ENCODE data around the gene PAN3. TPM values are rescaled to one million over a fixed set of nuclear protein-coding genes. Genes with fewer than 3 reads are reported as not detected.

Gene PAN3
- polyA plus RNA-seq, 1 experiment, result 10.7 TPM

DNA sequence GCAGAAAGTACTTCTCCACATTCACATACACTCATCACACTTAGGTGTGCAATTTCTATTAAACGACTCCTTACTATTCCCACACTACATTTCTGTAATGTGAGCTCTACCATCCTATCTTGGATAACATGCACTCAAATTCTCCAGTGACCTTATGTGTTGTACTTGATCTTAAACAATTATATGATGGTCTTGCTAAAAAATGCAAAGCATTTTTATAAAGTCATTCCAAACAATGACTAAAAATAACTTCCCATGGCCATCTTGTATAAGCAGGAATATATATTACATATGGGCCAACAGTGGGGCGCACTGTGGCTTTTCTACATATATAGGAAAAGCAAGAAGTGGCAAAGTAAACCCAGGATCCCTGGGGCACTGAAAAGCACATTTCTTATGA, 201.1 kb downstream of the PAN3 start:
- no peak for TF ChIP-seq CTCF (IDR thresholded peaks at IDR 0.05; ENCODE audit: insufficient read depth, low read depth, low read length)
- DNase-seq (ENCODE audit: low read depth), result no peak
- POLR2A ChIA-PET, result no interaction called here
- Histone ChIP-seq H3K4me3 (ENCODE audit: low read depth, low read length) (no peak overlapping the region), H3K27me3 (ENCODE audit: control insufficient read depth, insufficient read depth, low read length) (no peaks in the 10 kb centered on the region), H3K36me3 (ENCODE audit: control insufficient read depth, insufficient read depth, low read length) (no peaks in the 10 kb centered on the region)
- CTCF ChIA-PET, result no interaction called here

- Histone ChIP-seq H3K36me3 (ENCODE audit: control insufficient read depth, insufficient read depth, low read length) (no peaks in the 10 kb centered on the region), H3K4me3 (ENCODE audit: low read depth, low read length) (no peak overlapping the region), H3K27me3 (ENCODE audit: control insufficient read depth, insufficient read depth, low read length) (no peaks in the 10 kb centered on the region)
- DNase-seq (ENCODE audit: low read depth), result peak; percentile 82
- no peak for TF ChIP-seq CTCF (IDR thresholded peaks at IDR 0.05; ENCODE audit: insufficient read depth, low read depth, low read length)
- ChIA-PET POLR2A (no interaction called here), CTCF (no interaction called here)
These were observed 202.0 kb downstream of the PAN3 start for GRCh38 chr13:28340272-28340793.

- Histone ChIP-seq H3K27me3 (ENCODE audit: control insufficient read depth, insufficient read depth, low read length) (no peaks in the 10 kb centered on the region), H3K4me3 (ENCODE audit: low read depth, low read length) (no peak overlapping the region), H3K36me3 (ENCODE audit: control insufficient read depth, insufficient read depth, low read length) (no peaks in the 10 kb centered on the region)
- ChIA-PET CTCF (interaction anchor here (0.6 to 0.9 kb wide), 2 partner anchors 13 to 409 kb away, joined by 3 read pairs; no protein-coding TSS in a partner anchor), POLR2A (no interaction called here)
- DNase-seq (ENCODE audit: low read depth), result no peak
- no peak for TF ChIP-seq CTCF (IDR thresholded peaks at IDR 0.05; ENCODE audit: insufficient read depth, low read depth, low read length)
These were observed 203.9 kb downstream of the PAN3 start for GRCh38 chr13:28342251-28342650.

DNA sequence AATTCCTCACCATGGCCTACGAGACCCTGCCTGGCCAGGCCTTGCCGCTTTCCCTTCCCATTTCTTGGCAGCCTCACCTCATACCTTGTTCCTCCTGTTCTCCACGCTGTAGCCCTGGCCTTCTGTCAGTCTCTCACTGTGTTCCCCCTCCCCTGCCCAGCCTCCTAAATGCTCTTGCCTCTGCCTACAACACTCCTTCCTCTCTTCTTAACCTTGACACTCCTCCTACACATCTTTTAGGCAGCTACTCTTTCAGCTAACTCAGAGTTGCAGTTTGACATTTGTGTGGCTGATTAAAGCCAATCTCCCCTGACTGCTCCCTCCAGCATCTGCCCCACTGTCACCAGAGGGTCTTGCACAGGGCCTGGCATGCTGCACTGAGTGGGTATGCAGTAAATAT, 205.8 kb downstream of the PAN3 start:
- no peak overlapping the region for H3K4me3 ChIP-seq (ENCODE audit: low read depth, low read length)
- ChIA-PET POLR2A (no interaction called here), CTCF (interaction anchor here (0.7 kb wide), 1 partner anchor 21 kb away, joined by 3 read pairs; no protein-coding TSS in a partner anchor)
- no peak for DNase-seq (ENCODE audit: low read depth)
- TF ChIP-seq CTCF (IDR thresholded peaks at IDR 0.05; ENCODE audit: insufficient read depth, low read depth, low read length), result no peak
- H3K36me3 ChIP-seq (ENCODE audit: control insufficient read depth, insufficient read depth, low read length), result no peaks in the 10 kb centered on the region
- H3K27me3 ChIP-seq (ENCODE audit: control insufficient read depth, insufficient read depth, low read length), result no peaks in the 10 kb centered on the region

Small RNA genes lying within 50 kb of the gene (small RNA-seq; reads per million reads assigned to genes)
- not detected for gene RNU6-82P (ENCODE audit: insufficient read length, low read depth, low replicate concordance)

Other genes with a start within 250 kb of the PAN3 start
- not detected in 2 replicates for gene PDX1, start 218.5 kb upstream of the PAN3 start, polyA plus RNA-seq (2011; rRNA removed)
- not detected in 2 replicates for gene CDX2, start 169.2 kb upstream of the PAN3 start, polyA plus RNA-seq (2011; rRNA removed)
- not detected in 2 replicates for gene URAD, start 149.9 kb upstream of the PAN3 start, polyA plus RNA-seq (2011; rRNA removed)
- gene FLT3, start 38.0 kb upstream of the PAN3 start, polyA plus RNA-seq (2011; rRNA removed), result 0.01 TPM in 1 of 2 replicates, not detected in the other